Osteocyte (in vitro differentiated cells): ENCODE measurements around the gene CALML6. TPM values are rescaled to one million over a fixed set of nuclear protein-coding genes. Genes with fewer than 3 reads are reported as not detected.

Experiments
- DNase-seq: peaks from one replicate; pipeline ENCODE4 v3.0.0; 2021; ENCODE audit warnings: mixed read lengths; ENCODE audit not compliant: unreplicated experiment; ENCODE audit errors: extremely low spot score
- H3K27ac Mint-ChIP-seq: one replicate; pipeline ENCODE4 v1.8.0; 2021; ENCODE audit warnings: mild to moderate bottlenecking, mixed read lengths; ENCODE audit not compliant: unreplicated experiment
- H3K27me3 Mint-ChIP-seq: one replicate; pipeline ENCODE4 v1.8.0; 2021; ENCODE audit warnings: mixed read lengths; ENCODE audit not compliant: unreplicated experiment
- H3K36me3 Mint-ChIP-seq: one replicate; pipeline ENCODE4 v1.8.0; 2021; ENCODE audit warnings: mixed read lengths; ENCODE audit not compliant: unreplicated experiment
- H3K4me1 Mint-ChIP-seq: one replicate; pipeline ENCODE4 v1.8.0; 2021; ENCODE audit warnings: mixed read lengths; ENCODE audit not compliant: unreplicated experiment
- H3K4me3 Mint-ChIP-seq: one replicate; pipeline ENCODE4 v1.8.0; 2021; ENCODE audit warnings: mild to moderate bottlenecking, moderate library complexity, mixed read lengths; ENCODE audit not compliant: unreplicated experiment
- H3K9me3 Mint-ChIP-seq: one replicate; pipeline ENCODE4 v1.8.0; 2021; ENCODE audit warnings: mixed read lengths; ENCODE audit not compliant: unreplicated experiment
- CTCF ChIP-seq: fragments of 200-600 bp; sonication (generic); IDR thresholded peaks from 2 replicates; pipeline ENCODE4 v1.5.0; 2021; ENCODE audit warnings: antibody characterized with exemption, mild to moderate bottlenecking, moderate library complexity
- total RNA-seq: library from RNA; stranded (reverse); gene quantifications from 2 replicates; pipeline ENCODE4 v1.2.1, GENCODE V29; 2021

Gene CALML6
- total RNA-seq, 1 donor from 2014 or later = 2.5 TPM

GRCh38 chr1:1889847-1890505 lies 25.1 kb upstream of the CALML6 start:
- DNase-seq = no peak
- no peaks in the 10 kb centered on the region for H3K9me3 Mint-ChIP-seq
- H3K4me1 Mint-ChIP-seq = peaks cover 45% of the 10 kb centered on the region
- H3K27ac Mint-ChIP-seq = peak overlapping the region; percentile 77
- H3K4me3 Mint-ChIP-seq = peak overlapping the region; percentile 86
- no peaks in the 10 kb centered on the region for H3K36me3 Mint-ChIP-seq
- TF ChIP-seq CTCF = no peak
- H3K27me3 Mint-ChIP-seq = no peaks in the 10 kb centered on the region

GRCh38 chr1:1890506-1891348 lies 24.3 kb upstream of the CALML6 start, which contains the start of gene GNB1:
Gene GNB1, minus strand, starts transcription at chr1:1891087. Its CDS starts 65,634 bp downstream, at chr1:1825453.
- Mint-ChIP-seq H3K4me3 (peak within 1 kb of the TSS; percentile 86), H3K36me3 (no peaks in the 10 kb centered on the region), H3K4me1 (peaks cover 45% of the 10 kb centered on the region), H3K9me3 (no peaks in the 10 kb centered on the region), H3K27ac (peak within 1 kb of the TSS; percentile 83), H3K27me3 (no peaks in the 10 kb centered on the region)
- DNase-seq = peak; percentile 97
- no peak for TF ChIP-seq CTCF

GRCh38 chr1:1891349-1892078 lies 23.5 kb upstream of the CALML6 start:
- Mint-ChIP-seq H3K27me3 (no peaks in the 10 kb centered on the region), H3K27ac (peak overlapping the region; percentile 83), H3K4me1 (peaks cover 40% of the 10 kb centered on the region), H3K36me3 (no peaks in the 10 kb centered on the region), H3K9me3 (no peaks in the 10 kb centered on the region), H3K4me3 (peak overlapping the region; percentile 77)
- DNase-seq = peak; percentile 89
- no peak for TF ChIP-seq CTCF

GRCh38 chr1:1892079-1892762 lies 22.8 kb upstream of the CALML6 start:
- no peak for DNase-seq
- Mint-ChIP-seq H3K9me3 (no peaks in the 10 kb centered on the region), H3K27ac (peak overlapping the region; percentile 83), H3K36me3 (no peaks in the 10 kb centered on the region), H3K4me3 (peak overlapping the region; percentile 77), H3K27me3 (no peaks in the 10 kb centered on the region), H3K4me1 (peaks cover 36% of the 10 kb centered on the region)
- no peak for TF ChIP-seq CTCF
